ENCODE measurements around the gene BORCS8. TPM values are rescaled to one million over a fixed set of nuclear protein-coding genes. Genes with fewer than 3 reads are reported as not detected.
"Not testable (repeated sequence)": the region's sequence is repeated elsewhere in the genome, so short reads cannot be mapped to it uniquely, and the experiment has no call there.

BORCS8 gene
- polyA plus RNA-seq, 5 donors, result 16.3 to 20.7 (median 17.6) TPM

DNA sequence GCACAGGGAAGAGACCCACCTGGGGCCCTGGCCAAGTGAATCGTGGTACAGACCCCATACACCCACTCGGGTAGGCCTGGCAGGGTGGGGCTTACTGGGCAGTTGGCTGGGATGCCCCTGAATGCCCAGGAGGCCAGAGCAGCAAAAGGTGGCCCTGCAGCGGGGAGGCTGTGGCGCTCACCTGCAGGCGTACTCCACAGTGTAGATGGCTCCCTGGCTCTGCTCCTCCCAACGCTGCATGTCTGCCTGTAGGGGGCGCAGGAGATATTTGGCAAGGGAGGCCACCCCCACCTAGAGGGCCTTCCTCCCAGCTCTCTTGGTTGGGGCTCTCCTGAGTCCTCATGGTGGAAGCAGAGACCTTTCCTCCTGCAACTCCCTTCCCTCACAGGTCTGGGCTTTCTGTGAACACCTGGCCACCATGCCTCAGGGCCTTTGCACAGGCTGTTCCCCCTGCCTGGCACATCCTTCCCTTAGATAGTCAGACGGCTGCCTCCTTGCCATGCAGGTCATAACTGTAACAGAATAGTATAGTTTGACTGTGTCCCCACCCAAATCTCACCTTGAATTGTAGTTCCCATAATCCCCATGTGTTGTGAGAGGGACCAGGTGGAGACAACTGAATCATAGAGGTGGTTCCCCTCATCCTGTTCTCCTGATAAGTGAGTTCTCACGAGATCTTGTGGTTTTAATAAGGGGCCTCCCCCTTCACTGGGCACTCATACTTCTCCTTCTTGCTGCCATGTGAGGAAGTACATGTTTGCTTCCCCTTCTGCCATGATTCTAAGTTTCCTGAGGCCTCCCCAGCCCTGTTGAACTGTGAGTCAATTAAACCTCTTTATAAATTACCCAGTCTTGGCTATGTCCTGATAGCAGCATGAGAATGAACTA, 5.9 kb downstream of the BORCS8 start:
- no peak for DNase-seq

DNA sequence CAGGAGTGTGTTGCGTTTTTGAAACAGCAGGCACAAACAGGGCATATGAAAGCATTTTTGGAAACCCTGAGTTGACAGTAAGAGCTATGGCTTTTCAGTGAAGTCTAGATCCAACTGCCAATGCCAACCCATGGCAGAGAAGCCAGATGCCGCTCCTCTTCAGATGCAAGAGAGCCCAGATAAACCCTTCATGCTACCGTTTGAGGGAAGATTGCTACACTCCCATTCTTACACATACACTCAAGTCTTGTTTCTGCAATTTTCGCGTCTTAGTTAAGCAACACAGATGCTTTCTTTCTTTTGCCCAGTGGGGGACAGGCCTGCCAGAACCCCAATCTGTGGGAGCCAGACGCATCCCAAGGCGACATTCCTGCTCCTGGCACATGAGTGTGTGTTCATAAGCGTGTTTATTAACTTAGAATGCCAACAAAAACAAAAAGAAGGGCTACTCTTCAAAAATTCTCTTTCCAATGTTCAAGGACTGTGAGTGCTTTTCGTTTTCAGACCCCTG, 10.4 kb downstream of the BORCS8 start:
- no peak for DNase-seq

DNA sequence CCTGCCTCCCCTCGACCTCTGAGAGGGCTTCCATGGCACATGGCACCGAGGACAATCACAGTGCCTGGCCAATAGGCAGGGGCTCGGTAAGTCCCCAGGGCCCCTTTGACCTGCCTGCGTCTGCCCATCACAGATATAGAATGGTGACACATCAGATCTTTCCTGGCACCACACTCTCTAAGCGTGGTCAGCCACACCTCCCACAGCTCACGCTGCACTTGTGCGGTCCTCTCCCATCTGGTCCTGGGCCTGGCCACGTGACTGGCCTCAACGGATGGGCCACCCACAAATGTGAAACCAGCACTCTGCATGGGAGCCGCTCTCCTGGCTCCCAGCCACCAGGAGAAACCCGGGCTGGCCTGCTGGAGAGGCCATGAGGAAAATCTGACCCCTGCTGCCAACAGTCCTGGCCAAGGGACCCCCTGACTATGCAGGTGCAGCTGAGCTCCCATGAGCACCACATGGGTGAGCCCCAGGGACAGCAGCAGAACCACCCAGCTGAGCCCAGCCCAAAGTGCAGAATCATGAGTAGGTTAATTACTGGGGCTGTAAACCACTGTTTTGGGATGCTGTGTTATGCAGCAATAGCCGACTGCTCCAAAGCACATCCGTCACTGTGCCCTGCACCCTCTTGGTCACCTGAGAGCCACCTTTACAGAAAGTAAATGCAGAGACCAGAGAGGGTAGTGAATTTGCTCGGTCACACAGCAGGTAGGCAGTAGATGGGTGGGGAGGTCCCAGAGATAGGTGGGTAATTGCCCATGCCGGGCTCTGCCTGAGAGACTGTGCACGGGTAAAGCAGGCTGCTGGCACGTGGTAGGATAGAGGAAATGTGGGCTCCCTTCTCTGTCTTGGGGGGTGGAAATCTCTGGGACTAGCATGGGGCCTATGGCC, 12.2 kb downstream of the BORCS8 start:
- DNase-seq, result no peak

DNA sequence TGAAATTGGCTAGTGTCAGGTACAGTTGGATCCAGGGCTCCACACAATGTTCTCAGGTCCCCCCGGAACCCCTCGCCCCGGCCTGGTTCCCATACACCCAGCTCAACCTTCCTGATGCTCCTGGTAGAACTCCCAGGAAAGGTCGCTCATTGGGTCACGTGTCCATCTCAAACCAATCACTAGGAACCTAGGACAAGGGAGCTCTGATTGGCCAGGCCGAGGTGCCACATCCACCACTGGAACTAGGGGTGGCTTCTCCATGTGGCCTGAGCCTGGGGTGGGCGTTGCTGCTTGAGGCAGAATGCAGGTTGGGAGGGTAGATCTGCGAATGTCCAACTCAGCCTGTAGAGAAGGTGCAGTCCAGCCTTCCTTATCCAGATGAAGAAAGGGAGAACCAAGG, 15.0 kb downstream of the BORCS8 start:
- DNase-seq, result no peak

DNA sequence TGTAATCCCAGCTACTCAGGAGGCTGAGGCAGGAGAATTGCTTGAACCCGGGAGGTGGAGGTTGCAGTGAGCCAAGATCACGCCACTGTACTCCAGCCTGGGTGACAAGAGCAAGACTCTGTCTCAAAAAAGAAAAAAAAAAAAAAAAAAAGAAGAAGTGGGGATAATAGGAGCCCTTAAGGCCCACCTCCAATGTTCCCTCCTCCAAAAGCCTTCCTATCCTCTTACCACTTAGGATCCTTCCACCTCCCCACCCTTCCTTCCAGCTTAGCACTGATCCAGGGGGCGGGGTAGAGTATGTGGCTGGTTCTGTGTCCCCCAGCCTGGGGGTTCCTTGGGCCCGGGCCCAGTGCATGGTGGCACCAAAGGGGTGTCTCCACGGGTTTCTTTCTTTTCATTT, 18.7 kb downstream of the BORCS8 start:
- not testable (repeated sequence) for DNase-seq

DNA sequence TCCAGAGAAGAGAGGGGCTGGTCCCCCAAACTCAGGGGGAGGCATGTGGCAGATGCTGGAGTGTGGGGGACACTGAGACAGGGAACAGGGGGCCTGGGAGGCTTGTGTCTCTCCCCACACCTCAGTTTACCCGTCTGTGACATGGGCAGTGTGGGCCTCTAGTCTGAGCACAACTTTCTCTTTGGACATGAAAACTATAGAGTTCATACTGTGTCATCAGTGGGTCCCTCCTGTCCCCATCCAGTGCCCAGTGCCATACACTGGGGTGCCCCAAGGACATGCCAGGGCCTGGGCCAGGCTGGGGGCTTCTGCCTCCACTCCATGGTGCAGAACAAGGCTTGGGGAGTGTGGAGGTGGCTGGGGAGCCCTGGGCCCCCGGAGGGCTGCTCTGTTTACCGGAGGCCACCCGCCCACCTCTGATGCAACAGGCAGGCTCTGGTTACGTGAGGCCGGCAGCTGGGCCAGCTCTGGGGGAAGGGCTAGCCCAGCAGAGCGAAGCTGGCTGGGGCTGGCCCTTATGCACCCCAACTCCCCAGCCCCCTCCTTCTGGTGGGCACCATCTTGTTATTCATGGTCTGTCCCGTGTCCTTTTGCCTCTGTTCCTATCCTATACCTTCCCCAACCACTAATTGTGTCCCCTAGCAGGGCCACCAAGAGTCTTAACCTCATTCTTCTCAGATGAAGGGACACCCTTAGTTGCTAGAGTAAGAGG, 20.0 kb downstream of the BORCS8 start:
- DNase-seq, result no peak

DNA sequence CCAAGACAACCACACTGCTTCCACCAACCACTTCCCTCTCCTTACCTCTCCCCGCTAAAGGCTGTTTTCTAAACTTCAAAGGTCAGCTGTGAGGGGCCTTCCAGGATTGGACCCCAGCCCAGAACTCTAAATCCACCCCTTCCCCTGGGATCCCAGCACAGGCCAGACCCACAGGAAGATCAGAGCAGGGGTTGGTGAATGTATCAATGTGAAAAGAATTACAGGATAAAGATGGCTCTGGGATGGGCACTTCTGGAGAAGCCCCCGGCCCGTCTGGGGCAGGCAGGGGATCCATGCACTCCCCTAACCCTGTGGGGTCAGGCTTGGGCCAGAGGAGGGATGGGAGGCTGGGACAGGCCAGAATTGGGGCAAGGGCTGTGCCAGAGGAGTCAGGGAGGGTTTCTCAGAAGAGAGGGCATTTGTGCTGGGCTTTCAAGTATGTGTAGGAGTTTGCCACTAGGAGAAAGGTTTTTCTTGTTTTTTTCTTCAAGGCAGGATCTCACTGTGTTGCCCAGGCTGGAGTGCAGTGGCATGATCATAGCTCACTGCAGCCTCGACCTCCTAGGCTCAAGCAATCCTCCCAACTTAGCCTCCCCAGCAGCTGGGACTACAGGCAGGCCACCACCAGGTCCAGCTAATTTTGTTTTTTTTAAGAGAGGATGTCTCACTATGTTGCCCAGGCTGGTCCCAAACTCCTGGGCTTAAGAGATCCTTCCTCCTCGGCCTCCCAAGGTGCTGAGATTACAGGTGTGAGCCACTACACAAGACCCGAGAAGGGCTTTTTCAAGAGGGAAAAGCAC, 20.9 kb downstream of the BORCS8 start:
- DNase-seq, result no peak

DNA sequence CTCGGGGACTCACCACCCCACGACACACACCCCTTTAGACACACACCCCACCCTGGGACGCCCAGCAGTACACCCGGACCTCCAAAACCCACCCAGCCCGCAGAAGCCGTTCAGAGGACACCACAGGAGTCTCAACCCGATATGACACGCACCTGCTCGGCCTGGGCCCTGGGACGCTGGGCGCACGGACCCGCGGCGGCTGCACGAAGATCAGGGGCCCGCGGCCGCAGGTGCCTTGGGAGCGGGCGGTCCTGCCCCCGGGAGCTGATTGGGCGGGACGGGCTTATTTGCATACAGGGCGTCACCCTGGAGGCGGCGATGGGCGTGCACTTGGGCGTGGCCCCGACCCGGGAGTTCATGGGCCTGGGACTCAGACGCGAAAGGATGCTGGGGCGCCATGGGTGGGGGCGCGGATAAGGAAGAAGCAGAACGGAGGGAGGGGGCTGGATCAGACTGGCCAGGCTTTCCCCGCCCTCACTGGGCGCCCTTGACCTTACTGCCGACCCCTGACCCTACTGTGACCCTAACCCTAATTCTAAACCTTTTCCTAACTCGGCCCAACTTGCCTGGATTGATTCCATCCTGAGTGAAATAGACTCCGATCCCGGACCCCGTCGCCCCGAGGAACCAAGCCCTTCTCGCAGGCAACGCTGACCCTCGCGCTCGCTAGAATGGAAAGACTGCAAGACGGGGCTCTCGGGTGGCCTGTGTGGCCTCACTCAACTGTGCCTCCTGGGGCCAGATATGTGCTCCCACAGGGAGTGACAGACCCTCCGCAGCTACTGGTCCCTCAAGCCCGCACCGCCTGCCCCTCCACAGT, 21.7 kb downstream of the BORCS8 start, which contains the start of gene MEF2B:
Gene MEF2B, minus strand, starts transcription at position 211 of the 820 bp plus-strand sequence. CDS start 19,528 bp downstream, outside the sequence.
- peak in 1 of 2 donors; percentile 38 for DNase-seq

DNA sequence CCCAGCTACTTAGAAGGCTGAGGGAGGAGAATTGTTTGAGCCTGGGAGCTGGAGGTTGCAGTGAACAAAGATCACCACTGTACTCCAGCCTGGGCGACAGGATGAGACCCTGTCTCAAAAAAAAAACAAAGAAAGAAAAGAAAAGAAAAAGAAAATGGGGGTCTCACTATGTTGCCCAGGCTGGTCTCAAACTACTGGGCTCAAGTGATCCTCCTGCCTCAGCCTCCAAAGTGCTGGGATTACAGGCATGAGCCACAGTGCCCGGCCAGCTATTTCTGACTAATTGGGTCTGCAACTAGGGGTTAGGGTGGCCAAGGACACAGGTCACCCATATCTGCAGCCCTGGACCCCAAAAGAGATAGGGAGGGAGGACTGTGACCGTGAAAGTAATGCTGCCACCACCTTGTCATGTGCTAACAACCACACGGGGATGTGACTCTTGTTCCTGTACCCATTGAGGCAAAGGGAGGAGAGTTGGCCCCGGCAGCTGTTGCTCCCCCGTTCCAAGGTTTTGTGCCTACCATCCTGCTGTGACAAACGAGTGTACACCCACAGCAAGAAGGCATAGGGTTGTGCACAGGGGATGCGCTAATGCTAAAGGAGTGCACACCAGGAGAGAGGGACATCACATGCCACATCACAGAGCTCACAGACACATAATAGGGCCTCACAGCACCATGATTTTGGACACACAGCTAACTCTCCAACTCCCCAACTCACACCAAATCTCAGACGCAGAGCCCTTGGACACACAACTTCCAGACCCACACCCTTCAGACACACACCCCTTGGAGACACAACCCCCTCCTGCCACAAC, 22.5 kb downstream of the BORCS8 start:
- no peak for DNase-seq

DNA sequence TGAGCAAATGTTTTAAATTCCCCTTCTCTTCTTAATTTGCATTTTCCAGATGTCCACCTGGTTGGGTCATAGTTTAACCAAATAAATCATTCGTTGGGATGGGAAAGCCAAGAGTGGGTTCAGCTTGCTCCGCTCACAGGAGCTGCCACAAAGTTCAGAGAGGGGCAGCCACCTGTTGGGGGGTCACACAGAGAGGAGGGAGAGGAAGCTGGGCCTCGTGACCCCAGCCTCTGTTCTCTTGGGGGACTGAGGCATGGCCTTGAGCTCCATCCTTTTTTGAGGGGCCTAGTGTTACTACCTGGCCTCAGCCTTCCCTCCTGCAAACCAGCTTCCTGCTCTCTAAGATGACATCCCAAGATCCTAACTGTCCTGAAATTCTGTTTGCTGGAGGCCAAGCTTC, 24.3 kb downstream of the BORCS8 start:
- DNase-seq, result no peak

DNA sequence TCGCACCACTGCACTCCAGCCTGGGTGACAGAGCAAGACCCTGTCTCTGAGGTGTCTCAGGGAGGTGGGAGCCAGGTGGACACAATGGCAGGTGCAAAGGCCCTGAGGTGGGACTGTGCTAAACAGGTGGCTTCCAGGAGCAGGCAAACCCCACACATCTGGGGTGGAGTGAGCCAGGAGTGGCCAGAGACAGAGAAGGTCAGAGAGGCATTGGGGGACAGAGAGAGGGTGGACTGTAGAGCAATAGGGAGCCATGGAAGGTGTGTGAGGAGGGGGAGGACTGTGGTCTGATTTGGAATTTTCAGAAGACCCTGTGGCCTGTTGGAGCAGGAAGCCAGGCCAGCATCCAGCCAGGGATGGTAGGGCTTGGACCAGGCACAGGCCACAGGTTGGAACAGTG, 26.6 kb downstream of the BORCS8 start:
- no peak for DNase-seq

DNA sequence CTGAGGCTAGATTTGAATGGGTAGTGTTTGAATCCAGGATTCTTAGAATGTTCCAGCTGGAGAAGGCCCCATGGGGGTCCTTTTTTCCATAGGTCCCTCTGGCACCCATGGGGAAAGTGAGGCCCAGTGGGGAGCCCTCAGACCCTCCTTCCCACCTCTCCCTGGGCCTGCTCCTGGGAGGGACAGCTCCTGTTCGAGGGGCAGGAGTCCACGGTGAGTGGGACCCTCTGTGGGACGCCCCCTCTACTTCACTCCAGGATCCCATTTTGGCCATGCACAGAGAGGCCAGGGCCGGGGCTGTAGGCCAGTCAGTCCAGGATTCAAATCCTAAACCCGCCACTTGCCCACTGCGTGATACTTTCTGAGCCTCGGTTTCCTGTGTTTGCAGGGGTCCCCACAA, 29.5 kb downstream of the BORCS8 start:
- DNase-seq, result no peak

DNA sequence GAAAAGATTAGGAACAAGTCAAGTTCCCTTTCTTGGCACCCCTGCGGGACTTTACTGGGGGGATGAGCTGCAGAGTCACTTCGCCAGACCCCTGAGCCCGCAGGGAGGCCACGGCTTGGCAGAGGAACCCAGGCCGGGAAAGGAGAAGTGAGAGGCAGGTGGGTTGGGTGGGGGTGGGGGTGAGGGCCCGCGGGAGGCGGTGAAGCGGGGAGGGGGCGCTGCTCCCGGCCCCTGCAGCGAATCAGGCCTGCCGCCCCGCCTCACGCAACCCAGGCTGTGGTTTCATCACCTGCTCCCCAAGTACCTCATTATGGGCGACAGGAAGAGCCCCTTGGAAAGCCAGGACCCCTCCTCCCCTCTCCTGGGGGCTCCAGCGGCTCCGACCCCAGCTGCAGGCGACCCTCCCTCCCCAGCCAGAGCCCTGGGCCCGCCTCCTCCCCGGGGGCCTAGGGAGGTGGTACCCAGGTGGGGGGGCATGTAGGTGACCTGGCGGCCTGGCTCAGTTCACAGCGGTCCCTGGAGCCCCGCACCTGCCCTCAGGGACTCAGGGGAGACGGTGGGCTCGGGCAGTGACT, 31.4 kb downstream of the BORCS8 start:
- no peak for DNase-seq

DNA sequence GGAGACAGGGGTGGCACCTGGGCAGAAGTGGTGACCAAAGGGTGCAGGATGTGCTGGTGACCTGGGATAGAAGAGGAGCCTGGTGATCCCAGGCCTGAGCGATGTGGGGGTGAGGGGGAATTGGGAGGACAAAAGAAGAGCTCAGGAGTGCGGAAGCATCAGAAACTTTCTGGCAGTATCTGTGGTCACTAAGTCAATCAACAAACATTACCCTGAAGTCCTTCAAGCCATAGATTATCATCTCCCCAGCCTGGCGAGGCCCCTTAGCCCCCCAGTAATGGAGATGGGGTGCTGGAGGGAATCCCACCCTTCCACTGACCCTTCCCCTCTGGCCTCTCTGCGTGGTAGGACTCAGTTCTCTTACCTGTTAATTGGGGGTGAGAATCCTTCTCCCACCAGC, 32.4 kb downstream of the BORCS8 start:
- no peak for DNase-seq

DNA sequence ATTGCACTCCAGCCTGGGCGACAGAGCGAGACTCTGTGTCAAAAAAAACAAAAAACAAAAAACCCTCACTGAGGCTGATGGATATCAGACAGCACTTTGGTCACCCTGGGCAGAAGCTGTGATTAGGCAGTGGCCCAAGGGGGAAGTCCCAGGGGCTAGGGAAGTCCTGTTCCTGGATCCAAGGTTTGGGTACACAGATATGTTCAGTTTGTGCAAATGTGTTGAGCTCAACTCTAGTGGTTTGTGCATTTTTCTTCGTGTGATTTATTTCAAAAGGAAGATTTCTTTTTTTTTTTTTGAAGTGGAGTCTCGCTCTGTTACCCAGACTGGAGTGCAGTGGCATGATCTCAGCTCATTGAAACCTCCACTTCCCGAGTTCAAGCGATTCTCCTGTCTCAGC, 34.1 kb downstream of the BORCS8 start:
- no peak for DNase-seq

DNA sequence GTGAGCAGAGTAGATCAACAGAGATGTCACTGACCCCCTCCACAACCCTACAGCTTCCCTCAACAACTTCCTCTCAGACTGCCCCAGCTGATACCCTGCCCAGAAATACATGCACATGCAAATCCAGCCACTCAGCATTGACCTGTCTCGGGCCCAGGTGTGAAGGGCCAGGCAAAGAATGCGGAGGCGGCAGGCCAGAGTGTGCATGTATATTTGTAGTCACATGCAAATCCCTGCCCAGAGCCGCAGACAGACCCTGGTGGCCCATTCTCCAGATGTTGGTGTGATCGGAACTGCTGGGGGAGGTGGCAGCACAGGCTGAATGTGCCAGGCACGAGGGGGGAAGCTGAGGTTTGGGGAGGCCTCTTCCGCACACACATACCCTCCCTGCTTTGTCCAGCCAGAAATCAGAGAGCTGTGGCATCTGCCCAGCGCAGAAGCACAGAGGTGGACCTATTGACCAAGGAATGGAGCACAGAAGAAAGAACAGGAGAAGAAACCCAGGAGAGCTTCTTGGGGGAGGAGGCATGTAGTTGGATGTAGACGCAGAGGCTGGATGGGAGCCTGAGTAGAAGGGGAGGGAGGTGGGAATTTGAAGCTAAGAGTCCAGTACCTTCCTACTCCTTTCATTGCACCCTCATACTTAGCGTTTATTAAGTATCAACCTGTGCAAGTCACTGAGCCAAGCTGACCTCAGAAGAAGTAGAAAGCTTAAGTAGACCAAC, 36.3 kb downstream of the BORCS8 start:
- no peak for DNase-seq

DNA sequence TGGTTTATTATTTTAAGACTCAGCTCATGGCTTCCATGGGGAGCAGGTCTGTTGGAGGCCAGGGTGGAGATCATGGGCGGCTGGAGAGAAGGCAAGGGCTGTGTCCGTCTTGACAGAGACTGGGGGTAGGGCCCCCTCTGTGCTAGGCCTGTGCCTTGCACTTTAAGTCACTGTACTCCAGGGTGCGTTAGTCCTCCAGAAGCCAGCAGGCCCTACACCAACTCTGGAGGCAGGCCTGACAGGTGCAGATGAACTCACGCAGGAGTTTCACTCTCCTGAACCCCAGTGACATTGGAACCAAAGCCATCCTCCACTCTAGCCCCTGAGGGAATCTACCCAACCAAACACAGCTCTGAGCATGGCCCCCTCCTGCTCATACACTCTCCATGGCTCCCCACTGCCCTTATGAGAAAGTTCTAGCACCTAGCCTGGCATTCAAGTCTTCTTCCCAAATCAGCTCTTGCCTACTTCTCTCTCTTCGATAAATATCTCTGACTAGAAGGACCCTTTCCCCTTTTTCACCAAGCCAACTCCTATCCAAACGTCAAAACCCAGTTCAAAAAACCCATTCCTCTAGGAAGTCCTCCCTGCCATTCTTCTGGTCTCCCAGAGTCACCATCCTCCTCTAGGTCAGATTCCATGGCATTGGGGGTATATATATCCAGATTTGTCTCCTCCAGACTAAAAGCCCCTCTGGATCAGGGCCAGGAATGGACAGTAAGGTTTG, 37.0 kb downstream of the BORCS8 start:
- no peak for DNase-seq
